Smooth muscle cell (in vitro differentiated cells): ENCODE data around the gene SLC24A5. TPM values are rescaled to one million over a fixed set of nuclear protein-coding genes. Genes with fewer than 3 reads are reported as not detected.

ENCODE experiments used
- DNase-seq: peaks from one replicate; lab custom pipeline; 2025; ENCODE audit not compliant: unreplicated experiment; lab: John Stamatoyannopoulos, UW
- H2AFZ ChIP-seq: fragments of 200-600 bp; sonication (generic); 2 replicates; pipeline ENCODE4 v1.6.0; 2016; ENCODE audit warnings: antibody characterized with exemption, low read depth, mild to moderate bottlenecking
- H3F3A ChIP-seq: fragments of 200-600 bp; sonication (generic); 2 replicates; pipeline ENCODE4 v1.6.0; 2017; ENCODE audit warnings: antibody characterized with exemption, low read depth
- H3K27ac ChIP-seq: fragments of 200-600 bp; sonication (generic); 2 replicates; pipeline ENCODE4 v1.5.1; 2016; ENCODE audit warnings: low read depth, mild to moderate bottlenecking
- H3K27me3 ChIP-seq: fragments of 200-600 bp; sonication (generic); 2 replicates; pipeline ENCODE4 v1.6.1; 2016; ENCODE audit warnings: low read depth, mild to moderate bottlenecking
- H3K36me3 ChIP-seq: fragments of 200-600 bp; sonication (generic); 2 replicates; pipeline ENCODE4 v1.5.1; 2016; ENCODE audit warnings: low read depth
- H3K4me1 ChIP-seq: fragments of 200-600 bp; sonication (generic); 2 replicates; pipeline ENCODE4 v1.5.1; 2016; ENCODE audit warnings: low read depth
- H3K4me2 ChIP-seq: fragments of 200-600 bp; sonication (generic); 2 replicates; pipeline ENCODE4 v1.6.0; 2016; ENCODE audit warnings: mild to moderate bottlenecking
- H3K4me3 ChIP-seq: fragments of 200-600 bp; sonication (generic); 2 replicates; pipeline ENCODE4 v1.5.1; 2016; ENCODE audit warnings: mild to moderate bottlenecking
- H3K79me2 ChIP-seq: fragments of 200-600 bp; sonication (generic); 2 replicates; pipeline ENCODE4 v1.6.0; 2016; ENCODE audit warnings: low read depth, mild to moderate bottlenecking
- H3K9ac ChIP-seq: fragments of 200-600 bp; sonication (generic); 2 replicates; pipeline ENCODE4 v1.6.0; 2016; ENCODE audit warnings: low read depth
- H3K9me3 ChIP-seq: fragments of 200-600 bp; sonication (generic); replicated peaks from 2 replicates; pipeline ENCODE4 v1.5.1; 2016; ENCODE audit warnings: low read depth
- H4K20me1 ChIP-seq: fragments of 200-600 bp; sonication (generic); 2 replicates; pipeline ENCODE4 v1.6.0; 2016; ENCODE audit warnings: low read depth
- WGBS: methylation state at CpG from one replicate; pipeline ENCODE4 v1.1.7; 2016; ENCODE audit warnings: low lambda C conversion rate; 5-methylcytosine and 5-hydroxymethylcytosine counted together
- polyA plus RNA-seq: library from polyadenylated mRNA; unstranded; fragments of >200 nt; fragmentation: Nextera tagmentation; extraction: Ambion mirVana; gene quantifications from 2 replicates; pipeline ENCODE4 v1.2.1, GENCODE V29; 2016
- total RNA-seq: library from RNA; depleted of rRNA; stranded (reverse); fragments of >200 nt; gene quantifications from 2 replicates; pipeline ENCODE4 v1.2.3, GENCODE V29; 2014
- TF ChIP-seq, protein P1 (sequence below): fragments of 200-600 bp; sonication (generic); IDR thresholded peaks from 2 replicates; pipeline ENCODE4 v1.5.1; 2017; ENCODE audit warnings: borderline replicate concordance, mild to moderate bottlenecking, antibody characterized with exemption; ENCODE audit not compliant: insufficient read depth, poor library complexity, severe bottlenecking

SLC24A5 gene
- total and polyA plus RNA-seq, 2 experiments from 2014 or later: not detected

- TF ChIP-seq, protein P1, sequence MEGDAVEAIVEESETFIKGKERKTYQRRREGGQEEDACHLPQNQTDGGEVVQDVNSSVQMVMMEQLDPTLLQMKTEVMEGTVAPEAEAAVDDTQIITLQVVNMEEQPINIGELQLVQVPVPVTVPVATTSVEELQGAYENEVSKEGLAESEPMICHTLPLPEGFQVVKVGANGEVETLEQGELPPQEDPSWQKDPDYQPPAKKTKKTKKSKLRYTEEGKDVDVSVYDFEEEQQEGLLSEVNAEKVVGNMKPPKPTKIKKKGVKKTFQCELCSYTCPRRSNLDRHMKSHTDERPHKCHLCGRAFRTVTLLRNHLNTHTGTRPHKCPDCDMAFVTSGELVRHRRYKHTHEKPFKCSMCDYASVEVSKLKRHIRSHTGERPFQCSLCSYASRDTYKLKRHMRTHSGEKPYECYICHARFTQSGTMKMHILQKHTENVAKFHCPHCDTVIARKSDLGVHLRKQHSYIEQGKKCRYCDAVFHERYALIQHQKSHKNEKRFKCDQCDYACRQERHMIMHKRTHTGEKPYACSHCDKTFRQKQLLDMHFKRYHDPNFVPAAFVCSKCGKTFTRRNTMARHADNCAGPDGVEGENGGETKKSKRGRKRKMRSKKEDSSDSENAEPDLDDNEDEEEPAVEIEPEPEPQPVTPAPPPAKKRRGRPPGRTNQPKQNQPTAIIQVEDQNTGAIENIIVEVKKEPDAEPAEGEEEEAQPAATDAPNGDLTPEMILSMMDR: no peak
- Histone ChIP-seq H3K4me2 (no peak overlapping the region), H3K4me3 (no peak overlapping the region), H3F3A (no peaks in the 10 kb centered on the region), H3K36me3 (no peaks in the 10 kb centered on the region), H3K79me2 (no peaks in the 10 kb centered on the region), H4K20me1 (no peaks in the 10 kb centered on the region), H3K4me1 (no peaks in the 10 kb centered on the region), H3K27me3 (no peaks in the 10 kb centered on the region), H3K9me3 (no peaks in the 10 kb centered on the region), H3K9ac (no peak overlapping the region), H3K27ac (no peak overlapping the region), H2AFZ (no peak overlapping the region)
- no peak for DNase-seq
- 79% methylated on average over 2 of the region's 2 CpGs for WGBS
These were observed 30.7 kb upstream of the SLC24A5 start for GRCh38 chr15:48090115-48090514.

DNA sequence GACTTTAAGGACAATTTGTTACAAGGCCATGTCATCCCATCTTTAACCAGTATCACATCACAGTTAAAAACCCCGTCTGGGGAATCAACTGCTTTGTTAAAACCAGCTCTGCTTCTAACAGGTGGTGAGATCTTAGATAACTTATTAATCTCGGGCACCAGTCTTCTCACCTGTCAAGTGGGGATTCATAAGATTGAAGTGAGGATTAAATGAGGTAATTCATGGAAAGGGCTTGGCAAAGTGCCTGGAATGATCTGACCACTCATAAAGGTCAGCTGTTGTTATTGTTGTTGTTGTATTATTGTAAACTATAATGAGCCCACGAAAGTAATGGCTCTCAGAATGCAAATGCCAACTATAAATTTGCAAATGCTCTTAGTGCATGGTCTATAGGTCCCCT, 30.1 kb upstream of the SLC24A5 start:
- no peak overlapping the region for H3K27ac ChIP-seq
- TF ChIP-seq, protein P1: no peak
- H3K9ac ChIP-seq: no peak overlapping the region
- no peaks in the 10 kb centered on the region for H3K27me3 ChIP-seq
- no peak for DNase-seq
- no peaks in the 10 kb centered on the region for H3K36me3 ChIP-seq
- no peaks in the 10 kb centered on the region for H3K4me1 ChIP-seq
- no peak overlapping the region for H3K4me2 ChIP-seq
- 80% methylated on average over 3 of the region's 3 CpGs for WGBS
- H4K20me1 ChIP-seq: no peaks in the 10 kb centered on the region
- no peaks in the 10 kb centered on the region for H3K9me3 ChIP-seq
- no peaks in the 10 kb centered on the region for H3K79me2 ChIP-seq
- H3F3A ChIP-seq: no peaks in the 10 kb centered on the region
- no peak overlapping the region for H2AFZ ChIP-seq
- no peak overlapping the region for H3K4me3 ChIP-seq

DNA sequence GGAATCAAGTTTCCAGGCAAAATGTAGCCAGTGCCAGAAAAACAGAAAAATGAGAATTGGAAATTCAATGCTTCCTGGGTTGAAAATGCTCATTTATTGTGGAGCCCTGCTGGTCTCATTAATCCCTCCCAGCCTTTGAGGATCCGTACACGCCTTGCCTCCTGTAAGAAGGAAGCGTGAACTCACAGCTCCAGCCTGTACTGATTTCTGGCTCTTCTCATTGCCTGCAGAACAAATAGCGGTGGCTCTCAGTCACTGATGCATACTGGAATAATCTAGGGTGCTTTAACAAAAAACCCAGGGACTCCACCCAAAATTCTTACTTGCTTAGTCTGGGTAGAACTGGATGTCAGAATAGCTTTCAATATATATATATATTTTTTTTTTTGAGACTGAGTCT, 29.3 kb upstream of the SLC24A5 start:
- Histone ChIP-seq H3K79me2 (no peaks in the 10 kb centered on the region), H3F3A (no peaks in the 10 kb centered on the region), H3K27ac (no peak overlapping the region), H3K4me1 (no peaks in the 10 kb centered on the region), H3K4me3 (no peak overlapping the region), H2AFZ (no peak overlapping the region), H3K27me3 (no peaks in the 10 kb centered on the region), H3K9me3 (no peaks in the 10 kb centered on the region), H4K20me1 (no peaks in the 10 kb centered on the region), H3K9ac (no peak overlapping the region), H3K4me2 (no peak overlapping the region), H3K36me3 (no peaks in the 10 kb centered on the region)
- WGBS: 86% methylated on average over 4 of the region's 4 CpGs
- DNase-seq: no peak
- TF ChIP-seq, protein P1: no peak

DNA sequence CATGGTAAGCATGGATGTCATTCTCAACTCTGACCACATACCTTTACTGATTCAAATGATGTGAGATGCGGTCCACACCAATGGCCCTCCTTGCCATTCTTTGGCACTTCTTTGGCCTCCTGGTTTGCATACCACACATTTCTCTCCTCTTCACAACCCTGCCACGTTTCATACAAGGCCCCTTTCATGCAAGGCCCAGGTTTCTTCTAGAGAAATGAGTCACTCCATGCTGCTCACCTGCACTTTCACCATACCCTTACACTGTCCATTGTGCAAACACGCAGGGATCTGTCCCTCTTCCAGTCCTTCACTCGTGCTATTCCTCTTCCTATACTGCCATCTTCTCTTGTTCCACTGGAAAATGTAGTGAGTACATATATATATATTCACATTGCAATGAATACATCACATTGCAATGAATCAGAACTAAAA, 24.4 kb upstream of the SLC24A5 start:
- H2AFZ ChIP-seq: no peak overlapping the region
- H3K9me3 ChIP-seq: no peaks in the 10 kb centered on the region
- H3K79me2 ChIP-seq: no peaks in the 10 kb centered on the region
- H3K9ac ChIP-seq: no peak overlapping the region
- H4K20me1 ChIP-seq: no peaks in the 10 kb centered on the region
- H3K36me3 ChIP-seq: no peaks in the 10 kb centered on the region
- TF ChIP-seq, protein P1: no peak
- H3K4me1 ChIP-seq: no peaks in the 10 kb centered on the region
- H3K4me3 ChIP-seq: no peak overlapping the region
- H3K27ac ChIP-seq: no peak overlapping the region
- 87% methylated on average over 4 of the region's 4 CpGs for WGBS
- no peaks in the 10 kb centered on the region for H3F3A ChIP-seq
- no peak for DNase-seq
- H3K27me3 ChIP-seq: no peaks in the 10 kb centered on the region
- H3K4me2 ChIP-seq: no peak overlapping the region
